Adrenal gland (tissue), 5 donors: ENCODE data around the gene POMGNT2.

ENCODE experiments used
- CTCF ChIP-seq, 6 experiments: fragments of 450-650 bp in 4 of 6; fragments of 200-600 bp in 2 of 6; sonication (generic) in 1 of 6; IDR thresholded peaks; 1 replicate in 5 of 6; 2 replicates in 1 of 6; pipeline versions ENCODE4 v1.5.1 to v1.8.0; 2016 to 2021; ENCODE audit warnings: antibody characterized with exemption in 6 of 6, mild to moderate bottlenecking in 2 of 6, moderate library complexity in 1 of 6
- POLR2A ChIP-seq, 2 donors: fragments of 450-650 bp; IDR thresholded peaks; one replicate each; pipeline ENCODE4 v1.6.1; 2017; ENCODE audit warnings: antibody characterized with exemption in 2 of 2, mild to moderate bottlenecking in 2 of 2, moderate library complexity in 1 of 2
- donor health status: DM: no; HTN: no; CAD: no.

GRCh38 chr3:43106293-43106628 is 382 bp upstream of the POMGNT2 start:
- no peak for TF ChIP-seq CTCF (IDR thresholded peaks at IDR 0.05)
- no peak for TF ChIP-seq POLR2A (IDR thresholded peaks at IDR 0.05)
